Fibroblast of lung (primary cell): ENCODE results near the gene GPX7. TPM values are rescaled to one million over a fixed set of nuclear protein-coding genes. Genes with fewer than 3 reads are reported as not detected.
A peak's percentile ranks its signal among the peaks of the same experiment; 100 is the strongest.

Experiments used
- DNase-seq, 2 donors: peaks; one replicate each; pipeline versions ENCODE4 v3.0.0 to v3.0.0-alpha.2; 2010; ENCODE audit warnings: low read depth in 2 of 2
- H2AFZ ChIP-seq: 2 replicates; pipeline ENCODE4 v1.5.1; 2012; ENCODE audit warnings: low read length, control low read depth, inconsistent platforms
- H3K27ac ChIP-seq: 2 replicates; pipeline ENCODE4 v1.5.1; 2011; ENCODE audit warnings: low read length, control low read depth; ENCODE audit not compliant: insufficient read depth
- H3K27me3 ChIP-seq: 2 replicates; pipeline ENCODE4 v1.5.1; 2011; ENCODE audit warnings: mild to moderate bottlenecking, low read length; ENCODE audit not compliant: control insufficient read depth, insufficient read depth
- H3K36me3 ChIP-seq: 2 replicates; pipeline ENCODE4 v1.5.1; 2011; ENCODE audit warnings: low read length; ENCODE audit not compliant: control insufficient read depth, insufficient read depth
- H3K4me1 ChIP-seq: 2 replicates; pipeline ENCODE4 v1.5.1; 2011; ENCODE audit warnings: low read length; ENCODE audit not compliant: control insufficient read depth, insufficient read depth; ENCODE audit errors: extremely low read depth
- H3K4me2 ChIP-seq: 2 replicates; pipeline ENCODE4 v1.5.1; 2011; ENCODE audit warnings: low read length, control low read depth; ENCODE audit not compliant: insufficient read depth; ENCODE audit errors: extremely low read depth
- H3K4me3 ChIP-seq, 4 experiments: fragments of 200-600 bp in 1 of 4; sonication (generic) in 1 of 4; replicated peaks in 1 of 4; 2 replicates each; pipeline ENCODE4 v1.5.1; 2011 to 2016; ENCODE audit warnings: low read length in 4 of 4, low read depth in 3 of 4, mild to moderate bottlenecking in 3 of 4, control low read depth in 2 of 4, inconsistent platforms in 1 of 4, mixed read lengths in 1 of 4; ENCODE audit not compliant: insufficient read depth in 1 of 4; ENCODE audit errors: control extremely low read depth in 1 of 4
- H3K79me2 ChIP-seq: 2 replicates; pipeline ENCODE4 v1.5.1; 2012; ENCODE audit warnings: mild to moderate bottlenecking, low read length, inconsistent platforms; ENCODE audit not compliant: control insufficient read depth, insufficient read depth
- H3K9ac ChIP-seq: 2 replicates; pipeline ENCODE4 v1.5.1; 2011; ENCODE audit warnings: mild to moderate bottlenecking, low read length, control low read depth; ENCODE audit not compliant: insufficient read depth
- H3K9me3 ChIP-seq: 2 replicates; pipeline ENCODE4 v1.5.1; 2012; ENCODE audit warnings: low read depth, low read length; ENCODE audit not compliant: control insufficient read depth, insufficient read depth
- H4K20me1 ChIP-seq: 2 replicates; pipeline ENCODE4 v1.5.1; 2011; ENCODE audit warnings: low read length; ENCODE audit not compliant: control insufficient read depth, insufficient read depth; ENCODE audit errors: extremely low read depth
- EZH2 ChIP-seq: IDR thresholded peaks from 2 replicates; pipeline ENCODE4 v1.5.1; 2012; ENCODE audit warnings: low read length, control low read depth, mild to moderate bottlenecking; ENCODE audit errors: missing control alignments
- polyA plus RNA-seq, 2 donors: library from polyadenylated mRNA; depleted of rRNA in 1 of 2; stranded (reverse) in 1 of 2; unstranded in 1 of 2; fragments of >200 nt; gene quantifications; 2 replicates each; pipeline ENCODE4 v1.2.1, GENCODE V29; 2011 to 2012; ENCODE audit warnings: missing spikeins in 1 of 2
- total RNA-seq: library from RNA; depleted of rRNA; stranded (reverse); fragments of >200 nt; gene quantifications from 2 replicates; pipeline ENCODE4 v1.2.1, GENCODE V29; 2014
- TF ChIP-seq, protein P1 (sequence below), 2 donors: IDR thresholded peaks in 1 of 2; conservative IDR thresholded peaks in 1 of 2; 1 replicate in 1 of 2; 2 replicates in 1 of 2; pipeline ENCODE4 v1.5.1; 2011 to 2012; ENCODE audit warnings: low read length in 2 of 2, control low read depth in 1 of 2, inconsistent platforms in 1 of 2, low read depth in 1 of 2, mild to moderate bottlenecking in 1 of 2

Gene GPX7
- total and polyA plus RNA-seq, 2 donors (not counting 1 experiment from before 2014, with no cell fraction given): 28.9 to 30.6 TPM

GRCh38 chr1:52629325-52629643 lies 27.1 kb downstream of the GPX7 start:
- no peak overlapping the region for H3K27ac ChIP-seq
- H3K4me2 ChIP-seq: peak overlapping the region; percentile 65
- peak in 1 of 2 donors; percentile 19 for DNase-seq
- H3K79me2 ChIP-seq: no peaks in the 10 kb centered on the region
- no peaks in the 10 kb centered on the region for H4K20me1 ChIP-seq
- peak overlapping the region; percentile 36 for H2AFZ ChIP-seq
- H3K4me1 ChIP-seq: no peaks in the 10 kb centered on the region
- peak; percentile 59 for TF ChIP-seq EZH2
- TF ChIP-seq, protein P1, sequence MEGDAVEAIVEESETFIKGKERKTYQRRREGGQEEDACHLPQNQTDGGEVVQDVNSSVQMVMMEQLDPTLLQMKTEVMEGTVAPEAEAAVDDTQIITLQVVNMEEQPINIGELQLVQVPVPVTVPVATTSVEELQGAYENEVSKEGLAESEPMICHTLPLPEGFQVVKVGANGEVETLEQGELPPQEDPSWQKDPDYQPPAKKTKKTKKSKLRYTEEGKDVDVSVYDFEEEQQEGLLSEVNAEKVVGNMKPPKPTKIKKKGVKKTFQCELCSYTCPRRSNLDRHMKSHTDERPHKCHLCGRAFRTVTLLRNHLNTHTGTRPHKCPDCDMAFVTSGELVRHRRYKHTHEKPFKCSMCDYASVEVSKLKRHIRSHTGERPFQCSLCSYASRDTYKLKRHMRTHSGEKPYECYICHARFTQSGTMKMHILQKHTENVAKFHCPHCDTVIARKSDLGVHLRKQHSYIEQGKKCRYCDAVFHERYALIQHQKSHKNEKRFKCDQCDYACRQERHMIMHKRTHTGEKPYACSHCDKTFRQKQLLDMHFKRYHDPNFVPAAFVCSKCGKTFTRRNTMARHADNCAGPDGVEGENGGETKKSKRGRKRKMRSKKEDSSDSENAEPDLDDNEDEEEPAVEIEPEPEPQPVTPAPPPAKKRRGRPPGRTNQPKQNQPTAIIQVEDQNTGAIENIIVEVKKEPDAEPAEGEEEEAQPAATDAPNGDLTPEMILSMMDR (conservative IDR thresholded peaks at IDR 0.05 in 1 of 2, IDR thresholded peaks at IDR 0.05 in 1 of 2; ENCODE audit: low read depth in 1 of 2, low read length in 2 of 2): no peak
- H3K9me3 ChIP-seq: no peaks in the 10 kb centered on the region
- H3K36me3 ChIP-seq: no peaks in the 10 kb centered on the region
- H3K27me3 ChIP-seq: peaks cover 17% of the 10 kb centered on the region
- no peak overlapping the region for H3K9ac ChIP-seq
- no peak overlapping the region for H3K4me3 ChIP-seq

- TF ChIP-seq, protein P1 (conservative IDR thresholded peaks at IDR 0.05 in 1 of 2, IDR thresholded peaks at IDR 0.05 in 1 of 2; ENCODE audit: low read depth in 1 of 2, low read length in 2 of 2): no peak
- TF ChIP-seq EZH2: no peak
- Histone ChIP-seq H3K9me3 (no peaks in the 10 kb centered on the region), H3K4me1 (no peaks in the 10 kb centered on the region), H2AFZ (no peak overlapping the region), H3K4me2 (no peak overlapping the region), H3K79me2 (no peaks in the 10 kb centered on the region), H3K27ac (no peak overlapping the region), H3K9ac (no peak overlapping the region), H3K36me3 (no peaks in the 10 kb centered on the region), H3K4me3 (no peak overlapping the region), H3K27me3 (peaks cover 21% of the 10 kb centered on the region), H4K20me1 (no peaks in the 10 kb centered on the region)
- DNase-seq: no peak
Measured at GRCh38 chr1:52629667-52630066, 27.5 kb downstream of the GPX7 start.

- H4K20me1 ChIP-seq: no peaks in the 10 kb centered on the region
- DNase-seq: no peak
Measured at GRCh38 chr1:52631759-52632331, 29.7 kb downstream of the GPX7 start.

More at GRCh38 chr1:52631759-52632331, 29.7 kb downstream of the GPX7 start:
- Histone ChIP-seq H3K9ac (no peak overlapping the region), H3K9me3 (no peaks in the 10 kb centered on the region), H3K4me1 (no peaks in the 10 kb centered on the region), H3K27ac (no peak overlapping the region), H3K4me2 (no peak overlapping the region), H3K79me2 (no peaks in the 10 kb centered on the region), H3K36me3 (no peaks in the 10 kb centered on the region), H2AFZ (no peak overlapping the region), H3K4me3 (no peak overlapping the region), H3K27me3 (peaks cover 21% of the 10 kb centered on the region)
- TF ChIP-seq EZH2: no peak
- TF ChIP-seq, protein P1 (conservative IDR thresholded peaks at IDR 0.05 in 1 of 2, IDR thresholded peaks at IDR 0.05 in 1 of 2; ENCODE audit: low read depth in 1 of 2, low read length in 2 of 2): no peak
